Caki2 (cell line): Measurements from ENCODE around the gene APLP2. TPM values are rescaled to one million over a fixed set of nuclear protein-coding genes. Genes with fewer than 3 reads are reported as not detected.

Experiments used
- DNase-seq: peaks from one replicate; pipeline ENCODE4 v3.0.0-alpha.2; 2015; ENCODE audit warnings: low read depth
- in situ Hi-C: cut with HindIII; loops from 2 replicates; pipeline ENCODE4 v1.10.0; 2016; ENCODE audit warnings: low sequenced_read_pairs, low pct_unique_long_range_greater_than_20kb, mixed read lengths
- total RNA-seq: library from RNA; depleted of rRNA; stranded (reverse); fragments of >200 nt; shearing (Covaris generic); gene quantifications from 2 replicates; pipeline ENCODE4 v1.2.3, GENCODE V29; 2014; ENCODE audit warnings: low replicate concordance

APLP2 gene
- total RNA-seq, 1 experiment from 2014 or later, result 169 TPM

- no peak for DNase-seq
- in situ Hi-C loops, result no loop called here
These were observed 57.8 kb downstream of the APLP2 start for GRCh38 chr11:130127509-130127908.

DNA sequence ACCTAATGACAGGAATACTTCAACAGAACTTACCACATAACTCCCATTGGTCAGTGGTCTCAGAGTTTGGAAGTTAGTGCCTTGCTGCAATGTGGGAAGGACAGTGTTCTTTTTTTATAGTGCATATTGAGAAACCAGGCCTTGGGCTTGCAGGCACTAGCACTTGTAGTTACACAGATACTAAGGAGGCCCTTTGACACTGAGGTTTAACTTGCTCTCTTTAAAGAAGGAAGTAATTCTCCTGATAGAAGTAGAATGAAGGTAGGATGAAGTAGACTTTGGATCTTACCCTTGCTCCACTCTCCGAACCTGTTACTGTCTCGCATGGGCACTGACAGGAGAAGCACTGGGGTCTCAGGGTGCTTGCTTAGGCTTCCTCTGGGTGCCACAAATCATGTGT lies 58.9 kb downstream of the APLP2 start:
- no peak for DNase-seq
- in situ Hi-C loops, result no loop called here

- in situ Hi-C loops, result no loop called here
- DNase-seq, result no peak
These were observed 60.2 kb downstream of the APLP2 start for GRCh38 chr11:130129922-130130321.

DNA sequence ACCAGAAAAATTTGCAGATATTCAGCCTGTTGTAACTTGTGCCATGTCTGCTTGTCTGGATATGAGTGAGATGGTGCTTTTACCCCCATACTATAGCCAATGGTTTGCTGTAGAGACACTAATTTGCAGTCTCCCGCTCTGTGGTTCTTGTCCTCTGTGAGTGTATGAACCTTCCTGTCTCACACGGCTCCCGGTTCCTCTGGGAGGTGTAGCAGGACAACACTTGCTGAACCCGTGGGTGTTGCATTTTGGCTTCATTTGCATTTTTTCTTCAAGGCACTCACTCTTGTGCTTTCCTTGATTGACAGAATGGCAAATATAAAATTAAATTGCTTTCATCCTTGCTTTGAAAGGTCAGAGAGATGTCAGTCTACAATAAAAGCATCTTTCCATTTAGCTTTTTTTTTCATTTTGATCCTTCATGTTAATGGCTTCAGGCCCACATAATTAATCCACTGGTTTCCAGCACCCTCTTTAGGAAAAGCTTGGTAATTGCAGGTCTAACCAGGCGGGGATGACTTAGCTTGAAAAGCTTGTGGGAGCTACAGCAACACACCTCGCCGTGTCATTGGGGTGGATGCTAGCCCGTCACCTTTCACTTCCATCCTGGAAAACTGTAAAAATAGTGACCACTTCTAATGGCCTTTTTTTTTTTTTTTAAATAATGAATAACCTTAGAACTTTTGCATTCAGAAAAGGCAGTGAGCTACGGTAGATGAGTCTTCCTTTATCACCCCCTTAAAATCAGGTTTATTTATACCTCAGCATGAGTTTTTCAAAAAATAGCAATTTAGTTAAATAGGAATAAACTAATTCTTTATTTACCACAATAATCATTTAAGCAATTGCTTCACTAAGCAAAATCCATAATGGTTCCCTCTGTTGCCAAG lies 62.5 kb downstream of the APLP2 start:
- in situ Hi-C loops, result no loop called here
- peak; percentile 22 for DNase-seq

- in situ Hi-C loops, result no loop called here
- no peak for DNase-seq
These were observed 64.0 kb downstream of the APLP2 start for GRCh38 chr11:130133716-130134115.

- no peak for DNase-seq
- in situ Hi-C loops, result no loop called here
These were observed 66.4 kb downstream of the APLP2 start for GRCh38 chr11:130136107-130136506.

GRCh38 chr11:130137999-130138398 lies 68.3 kb downstream of the APLP2 start:
- no peak for DNase-seq
- in situ Hi-C loops, result no loop called here

DNA sequence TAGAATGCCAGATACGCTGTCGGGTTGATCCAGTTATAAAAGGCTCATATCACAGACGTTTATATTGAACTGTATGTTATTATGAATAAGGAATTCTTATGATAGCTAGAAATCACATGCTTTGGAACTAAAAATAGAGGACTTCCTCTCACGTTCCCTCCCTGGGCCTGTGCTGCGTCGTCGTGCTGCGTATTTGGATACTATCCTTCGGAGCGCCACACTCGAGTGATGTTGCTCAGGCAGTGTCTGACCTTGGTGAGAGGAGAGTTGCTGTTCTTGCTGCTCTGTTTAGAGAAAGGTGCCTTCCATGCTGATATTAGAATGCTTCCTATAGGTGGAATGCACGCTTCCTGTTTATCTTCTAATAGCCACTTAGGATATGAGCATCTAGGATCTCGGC lies 69.7 kb downstream of the APLP2 start:
- in situ Hi-C loops, result no loop called here
- DNase-seq, result no peak

DNA sequence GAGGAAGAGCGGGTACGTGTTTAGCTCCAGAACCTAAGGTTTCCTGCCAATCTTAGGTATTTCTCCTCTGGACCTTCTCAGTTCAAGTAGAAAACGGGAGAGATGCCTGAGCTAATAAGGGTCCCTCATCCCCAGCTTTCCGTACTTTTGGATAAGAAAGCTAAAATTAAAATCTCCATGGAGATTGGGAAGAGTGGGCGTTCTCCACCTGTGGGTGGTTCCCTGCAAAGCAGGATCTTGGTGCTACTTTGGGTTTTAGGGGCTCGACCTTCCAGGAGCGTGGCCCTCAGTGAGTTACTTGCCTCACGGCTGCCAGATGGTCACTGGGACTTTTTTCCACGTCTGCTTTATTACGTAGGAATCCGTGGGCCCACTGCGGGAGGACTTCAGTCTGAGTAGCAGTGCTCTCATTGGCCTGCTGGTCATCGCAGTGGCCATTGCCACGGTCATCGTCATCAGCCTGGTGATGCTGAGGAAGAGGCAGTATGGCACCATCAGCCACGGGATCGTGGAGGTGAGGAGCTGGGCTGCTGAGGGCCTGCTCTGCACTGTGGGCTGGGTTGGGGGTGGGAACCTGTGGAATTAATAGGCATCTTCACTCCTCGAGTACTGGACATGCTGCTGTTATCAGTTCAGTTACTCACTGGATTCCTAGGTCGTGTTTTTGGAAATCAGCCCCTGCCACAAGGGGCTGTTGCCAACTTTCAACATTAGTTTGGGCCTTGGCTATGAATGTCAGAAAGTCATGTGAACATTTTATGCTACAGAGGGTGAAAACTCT lies 72.1 kb downstream of the APLP2 start:
- in situ Hi-C loops, result no loop called here
- DNase-seq, result no peak

GRCh38 chr11:130144141-130144540 lies 74.4 kb downstream of the APLP2 start:
- DNase-seq, result no peak
- in situ Hi-C loops, result no loop called here

DNA sequence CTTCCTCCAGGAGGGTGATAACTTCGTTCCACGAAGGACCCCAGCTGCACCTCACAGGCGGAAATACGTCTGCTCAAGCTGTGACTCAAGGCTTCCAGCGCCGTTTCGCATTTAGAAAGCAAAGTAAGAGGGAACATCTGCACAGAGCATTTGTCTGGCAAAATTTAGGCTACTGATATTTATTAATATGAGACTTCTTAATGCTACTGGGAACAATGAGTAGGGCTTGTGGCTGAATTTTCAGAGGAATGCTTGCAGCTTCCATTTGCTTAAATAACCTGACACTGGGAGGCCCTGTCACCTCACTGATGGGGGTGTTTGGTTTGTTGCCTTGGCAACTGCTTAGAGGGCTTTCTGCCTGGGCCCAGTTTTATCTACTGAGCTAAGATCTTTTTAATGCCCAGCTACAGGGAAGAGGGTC lies 75.2 kb downstream of the APLP2 start:
- DNase-seq, result no peak
- in situ Hi-C loops, result no loop called here

- in situ Hi-C loops, result no loop called here
- no peak for DNase-seq
These were observed 75.7 kb downstream of the APLP2 start for GRCh38 chr11:130145311-130145812.

GRCh38 chr11:130145975-130146776 lies 76.5 kb downstream of the APLP2 start:
- in situ Hi-C loops, result no loop called here
- no peak for DNase-seq

DNA sequence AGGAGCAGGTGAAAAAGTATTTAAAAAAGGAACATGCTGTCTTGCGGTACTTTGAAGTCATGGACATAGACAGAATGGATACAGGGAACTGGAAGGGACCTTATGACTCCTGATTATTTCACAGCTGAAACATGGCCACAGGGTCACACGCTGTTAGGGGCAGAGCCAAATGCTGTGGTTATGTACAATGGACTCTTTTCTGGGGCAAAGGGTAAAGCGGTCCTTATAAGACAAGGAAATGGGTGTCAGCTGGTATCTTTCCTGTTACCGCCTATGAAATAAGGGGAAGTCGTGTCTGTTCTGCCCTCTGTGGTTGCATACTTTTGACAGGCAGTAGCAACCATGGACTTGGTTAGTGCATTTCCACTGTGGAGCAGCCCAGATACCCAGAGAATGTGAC lies 77.1 kb downstream of the APLP2 start:
- no peak for DNase-seq
- in situ Hi-C loops, result no loop called here

GRCh38 chr11:130148796-130149326 lies 79.2 kb downstream of the APLP2 start:
- in situ Hi-C loops, result no loop called here
- no peak for DNase-seq

DNA sequence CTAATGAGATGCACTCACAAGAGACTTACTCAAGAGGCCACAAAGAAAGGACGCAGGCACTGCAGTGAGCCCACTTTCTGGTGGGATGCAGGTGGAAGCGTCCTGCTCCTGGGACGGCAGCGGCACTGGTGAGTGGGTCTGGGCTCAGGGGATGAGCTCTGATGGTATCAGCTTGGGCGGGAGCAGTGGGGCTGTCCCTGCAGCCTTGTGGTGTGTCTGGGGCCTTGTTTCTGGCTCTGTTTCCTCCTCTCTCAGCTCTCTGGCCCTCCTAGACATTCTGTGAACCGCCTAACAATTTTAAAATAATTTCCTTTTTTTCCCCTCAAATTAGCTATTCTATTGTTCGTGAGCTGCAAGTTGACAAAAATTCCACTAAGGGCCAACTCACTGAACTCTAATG lies 81.1 kb downstream of the APLP2 start:
- in situ Hi-C loops, result no loop called here
- DNase-seq, result no peak

DNA sequence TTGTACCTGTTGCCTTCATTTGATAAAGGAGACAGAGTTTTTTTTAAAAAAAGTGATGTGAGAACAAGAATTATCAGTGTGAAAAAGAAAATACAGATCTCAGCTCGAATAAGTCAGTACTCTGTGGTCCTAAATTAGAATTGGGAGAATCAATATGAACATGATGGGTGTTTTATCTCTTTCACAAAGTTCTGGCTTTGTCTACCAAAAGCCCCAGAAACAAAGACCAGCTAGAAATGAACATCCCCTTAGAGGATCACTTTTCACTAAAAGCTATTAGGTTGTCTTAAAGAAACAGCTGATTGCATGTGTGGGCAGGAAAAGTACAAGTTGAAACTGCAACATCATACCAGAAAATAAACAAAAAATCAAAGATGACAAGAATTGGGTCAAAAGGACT lies 81.5 kb downstream of the APLP2 start:
- DNase-seq, result no peak
- in situ Hi-C loops, result no loop called here
